ENCODE results near the gene DNAH1. TPM values are rescaled to one million over a fixed set of nuclear protein-coding genes. Genes with fewer than 3 reads are reported as not detected.

Gene DNAH1
- total and polyA plus RNA-seq, 2 experiments from 2014 or later = 0.81 to 1.8 TPM

- H3K4me3 Mint-ChIP-seq = no peak overlapping the region
- Histone ChIP-seq H3K4me2 (no peak overlapping the region), H3K4me1 (ENCODE audit: insufficient read depth) (no peaks in the 10 kb centered on the region), H2AFZ (no peak overlapping the region), H3K4me3 (no peak overlapping the region), H4K20me1 (replicated peaks; ENCODE audit: insufficient read depth) (no peaks in the 10 kb centered on the region), H3K27me3 (ENCODE audit: insufficient read depth) (no peaks in the 10 kb centered on the region), H3F3A (replicated peaks; ENCODE audit: low read depth) (no peaks in the 10 kb centered on the region), H3K9me2 (ENCODE audit: insufficient read depth) (no peaks in the 10 kb centered on the region), H3K36me3 (ENCODE audit: insufficient read depth) (no peaks in the 10 kb centered on the region), H3K79me2 (replicated peaks; ENCODE audit: insufficient read depth) (no peaks in the 10 kb centered on the region), H3K27ac (ENCODE audit: low read depth) (no peak overlapping the region)
- H3K27ac Mint-ChIP-seq = no peak overlapping the region
- no peaks in the 10 kb centered on the region for H3K36me3 Mint-ChIP-seq (ENCODE audit: low read depth)
- H3K4me1 Mint-ChIP-seq = no peaks in the 10 kb centered on the region; the same call in 2 of the 3 replicates
- H3K9me3 Mint-ChIP-seq = no peaks in the 10 kb centered on the region; the same call in 2 of the 3 replicates
- peaks cover 26% of the 10 kb centered on the region for H3K27me3 Mint-ChIP-seq (ENCODE audit: insufficient read depth, low read depth, poor library complexity)
- DNase-seq (ENCODE audit: low spot score) (no peak), ATAC-seq (no peak)
- TF ChIP-seq ETS1 (IDR thresholded peaks at IDR 0.05) (no peak), POLR2AphosphoS5 (IDR thresholded peaks at IDR 0.05; ENCODE audit: low read depth) (no peak), CTCF (conservative IDR thresholded peaks at IDR 0.05; ENCODE audit: low read depth in 2 of 2) (no peak), ZNF331 (CRISPR knock-in tag; IDR thresholded peaks at IDR 0.05; ENCODE audit: low read depth) (no peak), EZH2 (IDR thresholded peaks at IDR 0.05; ENCODE audit: low read depth, unreplicated experiment) (no peak), REST (IDR thresholded peaks at IDR 0.05; ENCODE audit: unreplicated experiment) (no peak), NANOG (IDR thresholded peaks at IDR 0.05; ENCODE audit: borderline replicate concordance) (no peak), EZH2phosphoT487 (IDR thresholded peaks at IDR 0.05; ENCODE audit: unreplicated experiment) (no peak), STAT1 (IDR thresholded peaks at IDR 0.05; ENCODE audit: unreplicated experiment) (no peak), CREB1 (CRISPR knock-in tag; IDR thresholded peaks at IDR 0.05; ENCODE audit: low read depth) (no peak), ZNF114 (CRISPR knock-in tag; IDR thresholded peaks at IDR 0.05) (no peak), JUNB (IDR thresholded peaks at IDR 0.05; ENCODE audit: unreplicated experiment) (no peak)
- TF ChIP-seq, protein P1, sequence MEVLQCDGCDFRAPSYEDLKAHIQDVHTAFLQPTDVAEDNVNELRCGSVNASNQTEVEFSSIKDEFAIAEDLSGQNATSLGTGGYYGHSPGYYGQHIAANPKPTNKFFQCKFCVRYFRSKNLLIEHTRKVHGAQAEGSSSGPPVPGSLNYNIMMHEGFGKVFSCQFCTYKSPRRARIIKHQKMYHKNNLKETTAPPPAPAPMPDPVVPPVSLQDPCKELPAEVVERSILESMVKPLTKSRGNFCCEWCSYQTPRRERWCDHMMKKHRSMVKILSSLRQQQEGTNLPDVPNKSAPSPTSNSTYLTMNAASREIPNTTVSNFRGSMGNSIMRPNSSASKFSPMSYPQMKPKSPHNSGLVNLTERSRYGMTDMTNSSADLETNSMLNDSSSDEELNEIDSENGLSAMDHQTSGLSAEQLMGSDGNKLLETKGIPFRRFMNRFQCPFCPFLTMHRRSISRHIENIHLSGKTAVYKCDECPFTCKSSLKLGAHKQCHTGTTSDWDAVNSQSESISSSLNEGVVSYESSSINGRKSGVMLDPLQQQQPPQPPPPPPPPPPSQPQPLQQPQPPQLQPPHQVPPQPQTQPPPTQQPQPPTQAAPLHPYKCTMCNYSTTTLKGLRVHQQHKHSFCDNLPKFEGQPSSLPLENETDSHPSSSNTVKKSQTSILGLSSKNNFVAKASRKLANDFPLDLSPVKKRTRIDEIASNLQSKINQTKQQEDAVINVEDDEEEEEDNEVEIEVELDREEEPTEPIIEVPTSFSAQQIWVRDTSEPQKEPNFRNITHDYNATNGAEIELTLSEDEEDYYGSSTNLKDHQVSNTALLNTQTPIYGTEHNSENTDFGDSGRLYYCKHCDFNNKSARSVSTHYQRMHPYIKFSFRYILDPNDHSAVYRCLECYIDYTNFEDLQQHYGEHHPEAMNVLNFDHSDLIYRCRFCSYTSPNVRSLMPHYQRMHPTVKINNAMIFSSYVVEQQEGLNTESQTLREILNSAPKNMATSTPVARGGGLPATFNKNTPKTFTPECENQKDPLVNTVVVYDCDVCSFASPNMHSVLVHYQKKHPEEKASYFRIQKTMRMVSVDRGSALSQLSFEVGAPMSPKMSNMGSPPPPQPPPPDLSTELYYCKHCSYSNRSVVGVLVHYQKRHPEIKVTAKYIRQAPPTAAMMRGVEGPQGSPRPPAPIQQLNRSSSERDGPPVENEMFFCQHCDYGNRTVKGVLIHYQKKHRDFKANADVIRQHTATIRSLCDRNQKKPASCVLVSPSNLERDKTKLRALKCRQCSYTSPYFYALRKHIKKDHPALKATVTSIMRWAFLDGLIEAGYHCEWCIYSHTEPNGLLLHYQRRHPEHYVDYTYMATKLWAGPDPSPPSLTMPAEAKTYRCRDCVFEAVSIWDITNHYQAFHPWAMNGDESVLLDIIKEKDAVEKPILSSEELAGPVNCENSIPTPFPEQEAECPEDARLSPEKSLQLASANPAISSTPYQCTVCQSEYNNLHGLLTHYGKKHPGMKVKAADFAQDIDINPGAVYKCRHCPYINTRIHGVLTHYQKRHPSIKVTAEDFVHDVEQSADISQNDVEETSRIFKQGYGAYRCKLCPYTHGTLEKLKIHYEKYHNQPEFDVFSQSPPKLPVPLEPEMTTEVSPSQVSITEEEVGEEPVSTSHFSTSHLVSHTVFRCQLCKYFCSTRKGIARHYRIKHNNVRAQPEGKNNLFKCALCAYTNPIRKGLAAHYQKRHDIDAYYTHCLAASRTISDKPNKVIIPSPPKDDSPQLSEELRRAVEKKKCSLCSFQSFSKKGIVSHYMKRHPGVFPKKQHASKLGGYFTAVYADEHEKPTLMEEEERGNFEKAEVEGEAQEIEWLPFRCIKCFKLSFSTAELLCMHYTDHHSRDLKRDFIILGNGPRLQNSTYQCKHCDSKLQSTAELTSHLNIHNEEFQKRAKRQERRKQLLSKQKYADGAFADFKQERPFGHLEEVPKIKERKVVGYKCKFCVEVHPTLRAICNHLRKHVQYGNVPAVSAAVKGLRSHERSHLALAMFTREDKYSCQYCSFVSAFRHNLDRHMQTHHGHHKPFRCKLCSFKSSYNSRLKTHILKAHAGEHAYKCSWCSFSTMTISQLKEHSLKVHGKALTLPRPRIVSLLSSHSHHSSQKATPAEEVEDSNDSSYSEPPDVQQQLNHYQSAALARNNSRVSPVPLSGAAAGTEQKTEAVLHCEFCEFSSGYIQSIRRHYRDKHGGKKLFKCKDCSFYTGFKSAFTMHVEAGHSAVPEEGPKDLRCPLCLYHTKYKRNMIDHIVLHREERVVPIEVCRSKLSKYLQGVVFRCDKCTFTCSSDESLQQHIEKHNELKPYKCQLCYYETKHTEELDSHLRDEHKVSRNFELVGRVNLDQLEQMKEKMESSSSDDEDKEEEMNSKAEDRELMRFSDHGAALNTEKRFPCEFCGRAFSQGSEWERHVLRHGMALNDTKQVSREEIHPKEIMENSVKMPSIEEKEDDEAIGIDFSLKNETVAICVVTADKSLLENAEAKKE (CRISPR knock-in tag; IDR thresholded peaks at IDR 0.05) = no peak
Observed at GRCh38 chr3:52393959-52394670, 78.0 kb downstream of the DNAH1 start.

Data from GM23338 (cell line).